IMR-90 (cell line): ENCODE results near the gene GPC5.

Source experiments
- CEBPB ChIP-seq: IDR thresholded peaks from 2 replicates; pipeline ENCODE4 v1.6.1; 2012; ENCODE audit warnings: low read depth, low read length, improper control_type of control experiment
- FOS ChIP-seq: fragments of 150-350 bp; IDR thresholded peaks from 2 replicates; pipeline ENCODE4 v1.6.1; 2016; ENCODE audit warnings: low read depth, low read length
- MAFK ChIP-seq: IDR thresholded peaks from 2 replicates; pipeline ENCODE4 v1.6.1; 2012; ENCODE audit warnings: low read depth, low read length, improper control_type of control experiment
- MXI1 ChIP-seq: IDR thresholded peaks from 2 replicates; pipeline ENCODE4 v1.6.1; 2012; ENCODE audit warnings: low read depth, mild to moderate bottlenecking, low read length, moderate library complexity, borderline replicate concordance
- POLR2A ChIP-seq: IDR thresholded peaks from 2 replicates; pipeline ENCODE4 v1.6.1; 2012; ENCODE audit warnings: mild to moderate bottlenecking, low read depth, low read length
- RAD21 ChIP-seq: IDR thresholded peaks from 2 replicates; pipeline ENCODE4 v1.6.1; 2012; ENCODE audit warnings: low read length, improper control_type of control experiment
- RCOR1 ChIP-seq: IDR thresholded peaks from 2 replicates; pipeline ENCODE4 v1.6.1; 2012; ENCODE audit warnings: mild to moderate bottlenecking, low read length, improper control_type of control experiment; ENCODE audit not compliant: insufficient replicate concordance
- RFX5 ChIP-seq: IDR thresholded peaks from 2 replicates; pipeline ENCODE4 v1.8.0; 2012; ENCODE audit warnings: low read depth, mild to moderate bottlenecking, low read length, moderate library complexity
- SMC3 ChIP-seq: fragments of 150-350 bp; IDR thresholded peaks from 2 replicates; pipeline ENCODE4 v1.6.1; 2016; ENCODE audit warnings: low read depth, mild to moderate bottlenecking, antibody characterized with exemption, low read length, moderate library complexity
- TF ChIP-seq, protein P1 (sequence below): conservative IDR thresholded peaks from 2 replicates; pipeline ENCODE4 v1.5.1; 2012; ENCODE audit warnings: mild to moderate bottlenecking, low read depth, low read length, improper control_type of control experiment
- TF ChIP-seq, protein P2 (sequence below): fragments of 150-350 bp; IDR thresholded peaks from 2 replicates; pipeline ENCODE4 v1.6.1; 2016; ENCODE audit warnings: low read depth, mild to moderate bottlenecking, low read length, moderate library complexity, borderline replicate concordance
- TF ChIP-seq, protein P3 (sequence below): fragments of 150-350 bp; IDR thresholded peaks from 2 replicates; pipeline ENCODE4 v1.6.1; 2017; ENCODE audit warnings: mild to moderate bottlenecking, antibody characterized with exemption, low read length, low read depth

DNA sequence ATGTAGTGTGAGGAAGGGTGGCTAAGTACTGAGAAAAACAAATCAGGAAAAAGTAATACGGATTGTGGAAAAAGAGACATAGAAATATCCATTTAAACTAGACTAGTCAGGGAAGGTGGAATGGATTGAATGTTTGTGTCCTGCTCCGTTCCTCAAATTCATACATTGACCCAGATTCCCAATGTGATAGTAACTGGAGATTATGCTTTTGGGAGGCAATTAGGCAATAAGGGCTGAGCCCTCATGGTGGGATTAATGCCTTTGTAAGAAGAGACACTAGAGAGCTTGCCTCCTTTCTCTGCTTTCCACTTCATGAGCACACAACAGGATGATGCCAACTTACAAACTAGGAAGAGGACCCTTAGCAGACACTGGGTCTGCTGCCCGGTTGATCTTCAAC lies 1063.0 kb downstream of the GPC5 start:
- TF ChIP-seq, protein P1, sequence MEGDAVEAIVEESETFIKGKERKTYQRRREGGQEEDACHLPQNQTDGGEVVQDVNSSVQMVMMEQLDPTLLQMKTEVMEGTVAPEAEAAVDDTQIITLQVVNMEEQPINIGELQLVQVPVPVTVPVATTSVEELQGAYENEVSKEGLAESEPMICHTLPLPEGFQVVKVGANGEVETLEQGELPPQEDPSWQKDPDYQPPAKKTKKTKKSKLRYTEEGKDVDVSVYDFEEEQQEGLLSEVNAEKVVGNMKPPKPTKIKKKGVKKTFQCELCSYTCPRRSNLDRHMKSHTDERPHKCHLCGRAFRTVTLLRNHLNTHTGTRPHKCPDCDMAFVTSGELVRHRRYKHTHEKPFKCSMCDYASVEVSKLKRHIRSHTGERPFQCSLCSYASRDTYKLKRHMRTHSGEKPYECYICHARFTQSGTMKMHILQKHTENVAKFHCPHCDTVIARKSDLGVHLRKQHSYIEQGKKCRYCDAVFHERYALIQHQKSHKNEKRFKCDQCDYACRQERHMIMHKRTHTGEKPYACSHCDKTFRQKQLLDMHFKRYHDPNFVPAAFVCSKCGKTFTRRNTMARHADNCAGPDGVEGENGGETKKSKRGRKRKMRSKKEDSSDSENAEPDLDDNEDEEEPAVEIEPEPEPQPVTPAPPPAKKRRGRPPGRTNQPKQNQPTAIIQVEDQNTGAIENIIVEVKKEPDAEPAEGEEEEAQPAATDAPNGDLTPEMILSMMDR: no peak
- TF ChIP-seq, protein P2, sequence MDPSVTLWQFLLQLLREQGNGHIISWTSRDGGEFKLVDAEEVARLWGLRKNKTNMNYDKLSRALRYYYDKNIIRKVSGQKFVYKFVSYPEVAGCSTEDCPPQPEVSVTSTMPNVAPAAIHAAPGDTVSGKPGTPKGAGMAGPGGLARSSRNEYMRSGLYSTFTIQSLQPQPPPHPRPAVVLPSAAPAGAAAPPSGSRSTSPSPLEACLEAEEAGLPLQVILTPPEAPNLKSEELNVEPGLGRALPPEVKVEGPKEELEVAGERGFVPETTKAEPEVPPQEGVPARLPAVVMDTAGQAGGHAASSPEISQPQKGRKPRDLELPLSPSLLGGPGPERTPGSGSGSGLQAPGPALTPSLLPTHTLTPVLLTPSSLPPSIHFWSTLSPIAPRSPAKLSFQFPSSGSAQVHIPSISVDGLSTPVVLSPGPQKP: no peak
- TF ChIP-seq FOS (no peak), RFX5 (no peak), POLR2A (no peak), RCOR1 (no peak), RAD21 (no peak), MXI1 (no peak), MAFK (no peak), SMC3 (no peak), CEBPB (no peak)
- TF ChIP-seq, protein P3, sequence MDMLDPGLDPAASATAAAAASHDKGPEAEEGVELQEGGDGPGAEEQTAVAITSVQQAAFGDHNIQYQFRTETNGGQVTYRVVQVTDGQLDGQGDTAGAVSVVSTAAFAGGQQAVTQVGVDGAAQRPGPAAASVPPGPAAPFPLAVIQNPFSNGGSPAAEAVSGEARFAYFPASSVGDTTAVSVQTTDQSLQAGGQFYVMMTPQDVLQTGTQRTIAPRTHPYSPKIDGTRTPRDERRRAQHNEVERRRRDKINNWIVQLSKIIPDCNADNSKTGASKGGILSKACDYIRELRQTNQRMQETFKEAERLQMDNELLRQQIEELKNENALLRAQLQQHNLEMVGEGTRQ: no peak
